Upper lobe of left lung (tissue), 4 donors: Measurements from ENCODE around the gene NET1.

ENCODE experiments used
- CTCF ChIP-seq, 6 experiments: fragments of 450-650 bp in 4 of 6; fragments of 200-600 bp in 2 of 6; sonication (generic) in 2 of 6; IDR thresholded peaks; one replicate each; pipeline ENCODE4 v1.5.1; 2016 to 2019; ENCODE audit warnings: antibody characterized with exemption in 6 of 6
- EP300 ChIP-seq, 4 donors: sonication (generic); formaldehyde crosslinking; IDR thresholded peaks; one replicate each; pipeline ENCODE4 v1.5.1; 2017; ENCODE audit warnings: antibody characterized with exemption in 4 of 4, control low read depth in 2 of 4
- POLR2AphosphoS5 ChIP-seq, 2 donors: sonication (generic); formaldehyde crosslinking; IDR thresholded peaks; one replicate each; pipeline ENCODE4 v1.5.1; 2017; ENCODE audit warnings: antibody characterized with exemption in 2 of 2

GRCh38 chr10:5491477-5491876 is 79.1 kb downstream of the NET1 start:
- no peak for TF ChIP-seq POLR2AphosphoS5 (IDR thresholded peaks at IDR 0.05)
- TF ChIP-seq CTCF (IDR thresholded peaks at IDR 0.05): no peak
- no peak for TF ChIP-seq EP300 (IDR thresholded peaks at IDR 0.05)
